Upper lobe of left lung (tissue), 4 donors: ENCODE measurements around the gene ADAMTS19.

ENCODE experiments used
- POLR2A ChIP-seq, 4 donors: fragments of 450-650 bp; IDR thresholded peaks; one replicate each; pipeline ENCODE4 v1.5.1; 2016 to 2017; ENCODE audit warnings: antibody characterized with exemption in 4 of 4, mild to moderate bottlenecking in 2 of 4
- TF ChIP-seq, protein P1 (sequence below), 6 experiments: fragments of 450-650 bp in 4 of 6; fragments of 200-600 bp in 2 of 6; sonication (generic) in 2 of 6; IDR thresholded peaks; one replicate each; pipeline ENCODE4 v1.5.1; 2016 to 2019; ENCODE audit warnings: antibody characterized with exemption in 6 of 6

DNA sequence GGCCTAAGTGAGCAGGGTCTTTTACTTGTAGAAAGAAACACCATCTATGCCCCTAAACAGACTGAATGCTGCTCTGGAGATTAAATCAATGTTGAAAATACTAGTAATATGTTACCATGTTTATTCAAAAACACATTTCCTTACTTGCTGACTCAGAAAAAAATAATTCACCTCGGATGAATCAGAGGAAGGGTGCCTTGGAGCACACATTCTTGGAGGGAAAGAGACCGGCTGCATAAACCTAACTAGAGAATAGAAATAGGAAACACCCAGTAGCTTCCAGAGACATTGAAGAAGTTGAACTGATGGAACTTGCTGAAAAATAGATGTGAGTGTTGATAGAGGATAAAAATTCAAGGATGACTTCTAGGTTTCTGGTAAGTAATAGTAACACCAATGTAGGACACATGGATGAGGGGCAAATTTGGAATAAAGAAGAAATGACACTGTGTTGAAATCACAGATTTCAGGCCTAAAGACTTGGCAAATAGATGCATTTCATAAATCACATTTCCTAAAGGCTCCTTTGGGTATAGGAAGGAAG is 210.9 kb downstream of the ADAMTS19 start:
- TF ChIP-seq, protein P1, sequence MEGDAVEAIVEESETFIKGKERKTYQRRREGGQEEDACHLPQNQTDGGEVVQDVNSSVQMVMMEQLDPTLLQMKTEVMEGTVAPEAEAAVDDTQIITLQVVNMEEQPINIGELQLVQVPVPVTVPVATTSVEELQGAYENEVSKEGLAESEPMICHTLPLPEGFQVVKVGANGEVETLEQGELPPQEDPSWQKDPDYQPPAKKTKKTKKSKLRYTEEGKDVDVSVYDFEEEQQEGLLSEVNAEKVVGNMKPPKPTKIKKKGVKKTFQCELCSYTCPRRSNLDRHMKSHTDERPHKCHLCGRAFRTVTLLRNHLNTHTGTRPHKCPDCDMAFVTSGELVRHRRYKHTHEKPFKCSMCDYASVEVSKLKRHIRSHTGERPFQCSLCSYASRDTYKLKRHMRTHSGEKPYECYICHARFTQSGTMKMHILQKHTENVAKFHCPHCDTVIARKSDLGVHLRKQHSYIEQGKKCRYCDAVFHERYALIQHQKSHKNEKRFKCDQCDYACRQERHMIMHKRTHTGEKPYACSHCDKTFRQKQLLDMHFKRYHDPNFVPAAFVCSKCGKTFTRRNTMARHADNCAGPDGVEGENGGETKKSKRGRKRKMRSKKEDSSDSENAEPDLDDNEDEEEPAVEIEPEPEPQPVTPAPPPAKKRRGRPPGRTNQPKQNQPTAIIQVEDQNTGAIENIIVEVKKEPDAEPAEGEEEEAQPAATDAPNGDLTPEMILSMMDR (IDR thresholded peaks at IDR 0.05): no peak
- TF ChIP-seq POLR2A (IDR thresholded peaks at IDR 0.05): no peak
